Ammon's horn (tissue), 1 donor: ENCODE results near the gene RAD54L.
A peak's percentile ranks its signal among the peaks of the same experiment; 100 is the strongest.
"Not testable (repeated sequence)": the region's sequence is repeated elsewhere in the genome, so short reads cannot be mapped to it uniquely, and the experiment has no call there.

ENCODE experiments used
- DNase-seq: peaks from one replicate; pipeline ENCODE4 v3.0.0-alpha.2; 2016; ENCODE audit warnings: low spot score

The RAD54L gene

GRCh38 chr1:46285730-46286477 lies 38.3 kb downstream of the RAD54L start:
- DNase-seq, result no peak

- no peak for DNase-seq
Measured at GRCh38 chr1:46288485-46289133, 41.0 kb downstream of the RAD54L start.

- no peak for DNase-seq
Measured at GRCh38 chr1:46289134-46289494, 41.6 kb downstream of the RAD54L start.

GRCh38 chr1:46289976-46290375 lies 42.4 kb downstream of the RAD54L start:
- DNase-seq, result peak; percentile 48

GRCh38 chr1:46295306-46295705 lies 47.7 kb downstream of the RAD54L start:
- no peak for DNase-seq

GRCh38 chr1:46298387-46298786 lies 50.8 kb downstream of the RAD54L start:
- DNase-seq, result no peak

GRCh38 chr1:46300673-46301405 lies 53.3 kb downstream of the RAD54L start:
- DNase-seq, result no peak

GRCh38 chr1:46301406-46301807 lies 53.8 kb downstream of the RAD54L start:
- peak; percentile 27 for DNase-seq

GRCh38 chr1:46301808-46302640 lies 54.5 kb downstream of the RAD54L start:
- DNase-seq, result peak; percentile 35

GRCh38 chr1:46302641-46303037 lies 55.1 kb downstream of the RAD54L start:
- DNase-seq, result peak; percentile 27

GRCh38 chr1:46303038-46303871 lies 55.7 kb downstream of the RAD54L start, which contains the start of the genes LRRC41 and UQCRH:
LRRC41 (minus strand) TSS chr1:46303616; CDS start chr1:46303322, 294 bp downstream.
UQCRH (plus strand) TSS chr1:46303698; CDS start chr1:46303767, 69 bp downstream.
- DNase-seq, result peak; percentile 98

- DNase-seq, result no peak
Measured at GRCh38 chr1:46303872-46304326, 56.3 kb downstream of the RAD54L start.

- DNase-seq, result no peak
Measured at GRCh38 chr1:46306159-46306530, 58.6 kb downstream of the RAD54L start.

- no peak for DNase-seq
Measured at GRCh38 chr1:46309401-46310159, 62.0 kb downstream of the RAD54L start.

GRCh38 chr1:46310321-46310720 lies 62.8 kb downstream of the RAD54L start:
- no peak for DNase-seq

GRCh38 chr1:46315669-46316403 lies 68.3 kb downstream of the RAD54L start:
- DNase-seq, result no peak

- no peak for DNase-seq
Measured at GRCh38 chr1:46317323-46317722, 69.8 kb downstream of the RAD54L start.

- DNase-seq, result not testable (repeated sequence)
Measured at GRCh38 chr1:46319301-46319700, 71.7 kb downstream of the RAD54L start.
